ENCODE data around the gene QRFP.

DNA sequence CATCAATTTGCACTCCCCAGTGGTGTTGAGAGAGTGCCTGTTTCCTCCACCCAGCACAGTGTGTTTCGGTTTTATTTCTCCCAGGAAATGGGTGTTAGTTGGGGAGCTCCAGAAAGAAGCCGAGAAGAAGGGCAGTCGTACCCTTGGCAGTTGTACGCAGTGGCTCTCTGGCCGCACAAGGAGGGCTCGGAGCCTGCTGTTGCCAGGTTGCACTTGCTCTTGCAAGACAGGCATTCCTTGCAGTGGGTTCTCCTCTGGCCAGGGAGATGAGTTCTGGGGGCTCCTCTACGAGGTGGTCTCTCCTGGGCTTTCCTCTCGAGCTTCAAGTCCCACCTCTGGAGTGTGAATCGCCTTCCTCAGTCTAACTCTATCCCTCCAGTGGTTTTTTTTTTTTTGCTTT lies 29.1 kb downstream of the QRFP start:
- TF ChIP-seq, protein P1, sequence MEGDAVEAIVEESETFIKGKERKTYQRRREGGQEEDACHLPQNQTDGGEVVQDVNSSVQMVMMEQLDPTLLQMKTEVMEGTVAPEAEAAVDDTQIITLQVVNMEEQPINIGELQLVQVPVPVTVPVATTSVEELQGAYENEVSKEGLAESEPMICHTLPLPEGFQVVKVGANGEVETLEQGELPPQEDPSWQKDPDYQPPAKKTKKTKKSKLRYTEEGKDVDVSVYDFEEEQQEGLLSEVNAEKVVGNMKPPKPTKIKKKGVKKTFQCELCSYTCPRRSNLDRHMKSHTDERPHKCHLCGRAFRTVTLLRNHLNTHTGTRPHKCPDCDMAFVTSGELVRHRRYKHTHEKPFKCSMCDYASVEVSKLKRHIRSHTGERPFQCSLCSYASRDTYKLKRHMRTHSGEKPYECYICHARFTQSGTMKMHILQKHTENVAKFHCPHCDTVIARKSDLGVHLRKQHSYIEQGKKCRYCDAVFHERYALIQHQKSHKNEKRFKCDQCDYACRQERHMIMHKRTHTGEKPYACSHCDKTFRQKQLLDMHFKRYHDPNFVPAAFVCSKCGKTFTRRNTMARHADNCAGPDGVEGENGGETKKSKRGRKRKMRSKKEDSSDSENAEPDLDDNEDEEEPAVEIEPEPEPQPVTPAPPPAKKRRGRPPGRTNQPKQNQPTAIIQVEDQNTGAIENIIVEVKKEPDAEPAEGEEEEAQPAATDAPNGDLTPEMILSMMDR (IDR thresholded peaks at IDR 0.05): no peak
- no peak for TF ChIP-seq EP300 (IDR thresholded peaks at IDR 0.05)

All from ovary (tissue), 3 donors.